Measurements from ENCODE around the gene HYCC1. TPM values are rescaled to one million over a fixed set of nuclear protein-coding genes. Genes with fewer than 3 reads are reported as not detected.

The HYCC1 gene
- total RNA-seq, 1 donor from 2014 or later = 44.2 TPM

GRCh38 chr7:23016345-23017253, 2.7 kb upstream of the HYCC1 start:
- no peak for ATAC-seq

- no peak for ATAC-seq
Measured at GRCh38 chr7:23014681-23015080, 751 bp upstream of the HYCC1 start.

- ATAC-seq = peak; percentile 9
Measured at GRCh38 chr7:23012908-23013714, 819 bp downstream of the HYCC1 start.

GRCh38 chr7:23012186-23012585, 1.7 kb downstream of the HYCC1 start:
- no peak for ATAC-seq

GRCh38 chr7:23011222-23011924, 2.6 kb downstream of the HYCC1 start:
- no peak for ATAC-seq

GRCh38 chr7:23009303-23009702, 4.6 kb downstream of the HYCC1 start:
- no peak for ATAC-seq

GRCh38 chr7:23004247-23004520, 9.7 kb downstream of the HYCC1 start:
- no peak for ATAC-seq

GRCh38 chr7:23003505-23004246, 10.3 kb downstream of the HYCC1 start:
- ATAC-seq = no peak

- ATAC-seq = no peak
Measured at GRCh38 chr7:23002698-23003097, 11.2 kb downstream of the HYCC1 start.

GRCh38 chr7:23001610-23002009, 12.3 kb downstream of the HYCC1 start:
- ATAC-seq = no peak

GRCh38 chr7:23000597-23001360, 13.2 kb downstream of the HYCC1 start:
- ATAC-seq = no peak

- no peak for ATAC-seq
Measured at GRCh38 chr7:22998519-22998896, 15.4 kb downstream of the HYCC1 start.

- no peak for ATAC-seq
Measured at GRCh38 chr7:22997871-22998518, 15.9 kb downstream of the HYCC1 start.

GRCh38 chr7:22996470-22996869, 17.5 kb downstream of the HYCC1 start:
- ATAC-seq = no peak

GRCh38 chr7:22995011-22995410, 18.9 kb downstream of the HYCC1 start:
- ATAC-seq = no peak

- no peak for ATAC-seq
Measured at GRCh38 chr7:22992874-22993840, 20.8 kb downstream of the HYCC1 start.

- ATAC-seq = no peak
Measured at GRCh38 chr7:22990588-22990949, 23.4 kb downstream of the HYCC1 start.

GRCh38 chr7:22989643-22990587, 24.0 kb downstream of the HYCC1 start:
- no peak for ATAC-seq

GRCh38 chr7:22985436-22985835, 28.5 kb downstream of the HYCC1 start:
- ATAC-seq = no peak
